ENCODE measurements around the gene MPRIP.

- no peak for TF ChIP-seq REST (IDR thresholded peaks at IDR 0.05; ENCODE audit: low read depth)
- no peak for TF ChIP-seq MAX (IDR thresholded peaks at IDR 0.05)
- no peak for TF ChIP-seq NFIC (IDR thresholded peaks at IDR 0.05)
- no peak for TF ChIP-seq CEBPB (IDR thresholded peaks at IDR 0.05)
- TF ChIP-seq TCF12 (IDR thresholded peaks at IDR 0.05; ENCODE audit: low read depth) = no peak
These were observed 56.4 kb downstream of the MPRIP start for GRCh38 chr17:17098551-17099179.

Measured in Ishikawa (cell line).